CMK (cell line): ENCODE data around the gene SPEF1.

Experiments used
- DNase-seq: peaks from one replicate; pipeline ENCODE4 v3.0.0-alpha.2; 2010; ENCODE audit warnings: low read depth

Gene SPEF1

GRCh38 chr20:3729811-3730540, 51.3 kb downstream of the SPEF1 start:
- peak; percentile 50 for DNase-seq

- no peak for DNase-seq
Measured at GRCh38 chr20:3729378-3729777, 51.9 kb downstream of the SPEF1 start.

DNA sequence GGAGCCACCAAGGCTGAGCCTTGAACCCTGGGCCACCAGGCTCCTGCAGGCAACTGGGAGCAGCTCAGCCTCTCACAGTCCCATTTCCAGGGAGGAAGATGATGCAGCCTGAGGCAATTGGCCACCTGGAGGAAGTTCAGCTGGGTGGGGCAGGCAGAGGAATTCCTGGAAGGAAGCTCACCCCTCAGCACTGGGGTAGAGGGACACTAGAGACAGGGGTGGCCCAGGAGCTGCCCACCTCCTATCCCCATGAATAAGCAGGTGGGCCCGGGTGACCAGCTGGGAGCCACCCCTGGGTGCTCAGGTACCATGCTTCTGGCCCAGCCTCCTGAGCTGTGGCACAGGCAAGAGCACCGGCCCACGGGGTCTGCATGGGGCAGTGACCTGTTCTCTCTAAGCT, 52.4 kb downstream of the SPEF1 start:
- no peak for DNase-seq

GRCh38 chr20:3728354-3728753, 52.9 kb downstream of the SPEF1 start:
- no peak for DNase-seq
